NCI-H2029 (cell line): Measurements from ENCODE around the gene LDB2.

Source experiments
- DNase-seq: peaks from one replicate; lab custom pipeline; 2025; lab: John Stamatoyannopoulos, UW

Gene LDB2

DNA sequence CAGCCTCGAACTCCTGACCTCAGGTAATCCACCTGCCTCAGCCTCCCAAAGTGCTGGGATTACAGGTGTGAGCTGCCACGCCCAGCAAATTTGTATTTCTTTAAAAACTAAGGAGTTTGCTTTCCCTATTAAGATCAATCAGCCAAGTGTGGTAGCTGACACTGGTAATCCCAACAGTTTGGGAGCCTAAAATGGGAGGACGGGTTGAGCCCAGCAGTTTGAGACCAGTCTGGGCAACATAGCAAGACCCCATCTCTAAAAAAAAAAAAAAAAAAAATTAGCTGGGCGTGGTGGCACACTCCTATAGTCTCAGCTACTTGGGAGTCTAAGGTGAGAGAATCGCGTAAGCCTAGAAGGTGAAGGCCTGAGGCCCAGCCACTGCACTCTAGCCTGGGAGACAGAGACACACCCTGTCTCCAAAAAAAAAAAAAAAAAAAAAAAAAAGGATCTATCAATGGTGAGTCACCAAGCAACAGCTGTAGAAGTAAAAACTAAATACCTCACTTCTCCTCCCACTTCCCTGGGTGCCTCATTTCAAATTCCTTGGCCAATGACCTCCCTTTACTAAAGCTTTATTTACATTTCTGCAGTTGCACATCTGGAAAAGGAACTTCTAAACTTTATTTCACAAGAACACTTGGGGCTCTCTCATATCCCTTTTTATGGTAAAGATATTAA lies 54.5 kb downstream of the LDB2 start:
- DNase-seq = no peak

DNA sequence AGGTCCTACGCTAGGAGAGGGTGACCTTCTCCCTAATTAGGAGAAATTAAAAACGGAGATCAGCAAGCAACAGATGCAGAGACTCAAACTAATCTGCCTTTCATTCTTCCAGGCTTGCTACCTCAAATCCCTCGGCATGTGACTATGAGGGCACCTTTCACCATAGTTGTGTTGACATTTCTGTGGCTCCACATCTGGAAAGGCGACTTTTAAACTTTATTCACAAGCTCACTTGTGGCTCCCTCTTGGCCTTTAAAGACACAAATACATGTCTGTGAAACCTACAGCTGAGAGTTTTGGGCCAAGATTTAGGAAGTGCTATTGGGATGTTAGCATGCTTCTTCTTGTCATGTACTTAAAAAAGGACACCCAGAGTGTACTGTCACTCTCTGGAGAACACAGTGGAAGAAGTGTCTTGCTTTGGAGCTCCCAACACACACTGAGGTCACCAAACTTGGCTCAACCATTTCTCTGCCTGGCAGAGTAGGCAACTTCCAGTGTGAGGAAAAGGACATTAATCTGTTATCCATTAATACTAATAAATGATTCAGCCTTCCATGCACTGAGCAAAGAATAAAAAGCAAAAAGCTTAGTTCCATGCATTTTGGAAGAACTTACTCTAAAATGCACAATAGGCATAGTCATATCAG lies 60.1 kb downstream of the LDB2 start:
- DNase-seq = no peak

DNA sequence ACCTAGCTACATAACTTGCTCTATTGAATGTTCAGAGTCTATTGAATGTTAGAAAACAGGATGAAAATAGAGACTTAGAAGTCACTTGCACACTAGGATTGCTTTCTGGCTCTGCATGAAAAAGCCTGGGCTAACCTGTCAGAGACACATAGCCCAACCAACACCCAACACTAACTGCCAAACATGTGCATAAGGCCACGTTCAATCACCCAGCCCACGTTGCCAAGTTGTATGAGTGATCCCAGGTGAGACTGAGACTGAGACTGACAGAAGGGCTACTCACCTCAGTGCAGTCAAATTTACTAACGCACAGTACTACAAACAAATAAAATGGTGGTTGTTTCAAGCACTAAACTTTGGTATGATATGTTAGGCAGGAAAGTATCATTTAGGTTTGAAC lies 61.0 kb downstream of the LDB2 start:
- DNase-seq = no peak

DNA sequence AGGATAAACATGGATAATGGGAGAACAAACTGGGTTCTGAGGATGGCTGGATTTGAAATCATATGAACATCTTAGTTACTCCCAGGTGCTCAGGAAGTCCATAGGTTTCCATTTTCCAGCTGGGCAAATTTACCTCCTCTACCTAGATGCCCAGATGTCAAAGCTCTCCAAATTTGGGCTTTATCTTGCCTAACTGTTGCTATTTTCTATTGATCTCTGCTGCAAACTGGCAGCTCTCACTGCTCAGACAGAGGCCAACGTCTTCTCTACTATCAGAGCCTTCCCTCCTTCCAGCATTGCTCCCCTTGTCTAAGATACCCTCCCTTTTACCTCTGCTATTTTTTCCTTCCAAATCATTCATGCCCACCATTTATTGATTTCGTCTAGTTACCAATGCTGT lies 62.1 kb downstream of the LDB2 start:
- no peak for DNase-seq

DNA sequence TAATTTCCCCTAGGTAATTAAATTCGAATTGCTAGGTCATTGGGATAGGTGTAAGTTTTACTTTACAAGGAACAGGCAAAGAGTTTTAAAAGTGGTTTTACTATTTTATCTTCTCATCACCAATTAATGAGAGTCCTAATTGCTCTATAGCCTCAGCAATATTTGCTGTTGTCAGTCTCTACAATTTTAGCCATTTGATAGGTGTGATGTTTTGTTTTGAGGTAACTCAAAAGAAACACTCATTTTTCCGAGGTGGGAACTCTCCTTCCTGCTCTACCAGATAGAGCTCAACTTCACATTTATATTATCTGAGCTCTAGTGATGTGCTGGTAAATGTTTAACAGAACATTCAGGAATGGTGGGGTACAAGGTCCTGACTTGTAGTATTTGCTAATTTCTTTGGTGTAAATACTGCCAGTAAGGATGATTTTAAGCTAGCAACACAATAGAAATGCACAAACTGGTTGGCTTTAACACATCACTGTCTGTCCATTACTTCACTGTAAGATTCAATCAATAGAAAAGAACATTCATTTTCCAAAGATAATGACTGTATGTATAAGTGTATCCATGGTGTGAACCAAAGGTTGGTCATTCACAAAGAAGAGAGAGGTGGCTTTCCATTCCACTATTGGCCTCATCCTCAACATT lies 62.7 kb downstream of the LDB2 start:
- DNase-seq = no peak

DNA sequence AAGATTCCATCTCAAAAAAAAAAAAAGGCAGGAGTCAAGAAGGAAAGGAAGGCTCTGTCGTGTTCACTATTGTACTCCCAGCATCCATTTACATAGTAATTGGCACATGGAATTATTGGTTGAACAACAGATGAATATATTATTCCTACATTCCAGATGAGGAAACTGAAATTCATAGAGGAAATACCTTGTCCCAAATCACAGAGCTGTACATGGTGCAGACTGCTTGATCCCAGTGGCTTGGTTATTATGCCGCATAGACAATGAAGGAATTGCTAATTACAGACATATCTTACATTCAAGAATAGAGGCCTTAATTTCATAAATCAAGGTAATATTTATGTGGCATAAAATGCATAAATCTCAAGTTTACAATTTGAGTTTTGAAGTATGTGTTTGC lies 63.6 kb downstream of the LDB2 start:
- no peak for DNase-seq

DNA sequence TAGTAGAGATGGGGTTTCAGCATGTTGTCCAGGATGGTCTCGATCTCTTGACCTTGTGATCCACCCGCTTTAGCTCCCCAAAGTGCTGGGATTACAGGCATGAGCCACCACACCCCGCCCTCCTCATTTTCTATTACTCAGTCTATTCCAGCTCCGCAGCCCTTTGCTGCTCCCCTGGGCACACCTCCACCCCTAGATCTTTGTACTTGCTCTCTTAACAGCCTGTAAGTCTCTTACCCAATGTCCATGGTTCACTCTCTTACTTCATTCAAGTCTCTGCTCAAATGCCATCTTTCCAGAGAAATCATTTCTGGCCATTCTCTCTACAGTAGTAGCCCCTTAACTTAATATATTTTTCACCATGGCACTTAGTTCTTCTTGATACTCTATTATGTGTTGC lies 64.7 kb downstream of the LDB2 start:
- no peak for DNase-seq

DNA sequence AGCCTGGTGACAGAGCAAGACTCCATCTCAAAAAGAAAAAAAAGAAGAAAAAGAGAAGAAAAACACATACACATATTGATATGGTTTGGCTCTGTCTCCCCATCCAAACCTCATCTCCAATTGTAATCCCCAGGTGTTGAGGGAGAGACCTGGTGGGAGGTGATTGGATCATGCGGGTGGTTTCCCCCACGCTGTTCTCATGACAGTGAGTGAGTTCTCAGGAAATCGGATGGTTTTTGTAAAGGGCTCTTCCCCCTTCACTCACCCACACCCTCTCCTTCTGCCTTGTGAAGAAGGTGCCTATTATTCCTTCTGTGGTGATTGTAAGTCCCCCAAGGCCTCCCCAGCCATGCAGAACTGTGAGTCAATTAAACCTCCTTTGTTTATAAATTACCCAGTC lies 68.4 kb downstream of the LDB2 start:
- DNase-seq = no peak

DNA sequence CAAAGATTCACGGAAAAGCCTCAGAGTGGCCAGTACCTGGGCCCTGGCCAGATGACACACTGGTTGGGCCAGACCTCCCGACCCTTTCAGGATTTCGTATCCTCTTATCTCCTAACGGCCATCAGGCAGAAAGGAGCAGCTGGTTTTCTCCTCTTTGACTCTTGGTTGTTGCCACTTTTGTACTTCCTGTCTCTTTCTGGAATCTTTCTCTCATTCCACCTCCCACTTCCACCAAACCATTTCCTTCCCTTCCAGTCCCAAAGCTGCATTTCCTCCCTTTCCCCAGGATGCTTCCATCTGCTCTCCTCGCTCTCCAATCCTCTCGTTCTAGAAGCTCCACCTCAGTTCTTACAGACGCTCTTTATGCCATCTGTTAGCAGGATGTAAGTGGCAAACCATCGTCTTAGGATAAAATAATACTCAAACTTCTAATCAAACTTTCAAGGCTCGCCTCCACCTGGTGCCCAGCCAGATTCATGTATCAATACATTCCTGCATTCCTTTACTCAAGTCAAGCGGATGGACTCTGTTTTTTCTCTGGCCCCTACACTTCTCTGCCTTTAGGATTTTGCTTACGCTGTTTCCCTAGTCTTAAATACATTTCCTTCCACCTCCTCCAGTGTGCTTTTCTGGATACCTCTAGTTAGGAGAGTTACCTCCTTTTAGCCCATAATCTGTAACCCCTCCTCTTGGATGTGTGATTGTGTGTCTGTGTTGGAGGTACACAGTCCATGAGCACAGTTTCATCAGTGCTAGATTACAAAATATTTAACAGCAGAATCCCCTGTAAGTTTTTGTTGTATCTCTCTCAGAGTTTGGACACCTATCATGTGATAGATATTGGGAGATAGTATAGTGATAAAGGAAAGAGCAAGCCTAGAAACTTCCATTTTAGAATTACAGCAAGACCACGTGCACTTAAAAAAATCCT lies 70.4 kb downstream of the LDB2 start:
- DNase-seq = no peak

DNA sequence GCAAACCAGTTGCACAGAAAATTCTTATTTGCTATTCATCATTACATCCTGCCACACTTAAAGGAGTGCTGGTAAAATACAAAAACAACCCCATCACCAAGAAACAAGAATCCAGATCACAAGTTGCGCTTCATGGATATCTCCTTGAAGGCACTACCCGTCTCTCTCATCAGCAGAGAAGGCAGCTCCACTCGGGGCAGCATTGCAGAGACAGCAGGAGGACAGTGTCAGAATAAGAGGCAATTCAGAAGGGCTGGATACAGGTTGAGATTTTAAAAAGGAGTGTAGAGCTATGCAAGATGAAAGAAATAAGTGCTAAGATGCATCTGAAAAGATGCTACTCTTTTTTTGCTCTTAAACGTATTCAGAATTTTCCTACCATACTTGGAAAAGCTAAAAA lies 71.4 kb downstream of the LDB2 start:
- no peak for DNase-seq

DNA sequence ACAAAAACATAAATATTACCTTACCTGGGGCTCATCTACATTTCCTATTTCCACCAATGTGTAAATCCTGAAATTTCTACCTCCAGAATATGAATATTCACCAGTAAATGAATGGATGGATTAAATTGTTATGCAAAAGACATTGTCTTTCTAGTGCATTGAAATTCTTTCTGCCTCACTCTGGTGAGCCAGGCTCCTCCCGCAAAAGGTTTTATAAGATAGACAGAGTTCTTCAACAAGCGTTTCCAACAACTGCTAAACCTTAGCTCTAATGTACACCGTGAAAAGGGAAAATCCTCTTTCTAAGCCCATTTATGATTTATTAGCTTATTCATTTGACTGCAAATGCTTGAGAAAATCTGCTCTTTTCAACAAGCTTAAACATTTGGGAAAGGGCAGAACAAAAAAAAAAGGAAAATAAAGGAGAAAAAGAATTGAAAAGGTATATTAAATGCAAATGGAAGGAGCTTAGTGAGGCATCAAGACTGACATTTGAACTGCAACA lies 72.0 kb downstream of the LDB2 start:
- no peak for DNase-seq

DNA sequence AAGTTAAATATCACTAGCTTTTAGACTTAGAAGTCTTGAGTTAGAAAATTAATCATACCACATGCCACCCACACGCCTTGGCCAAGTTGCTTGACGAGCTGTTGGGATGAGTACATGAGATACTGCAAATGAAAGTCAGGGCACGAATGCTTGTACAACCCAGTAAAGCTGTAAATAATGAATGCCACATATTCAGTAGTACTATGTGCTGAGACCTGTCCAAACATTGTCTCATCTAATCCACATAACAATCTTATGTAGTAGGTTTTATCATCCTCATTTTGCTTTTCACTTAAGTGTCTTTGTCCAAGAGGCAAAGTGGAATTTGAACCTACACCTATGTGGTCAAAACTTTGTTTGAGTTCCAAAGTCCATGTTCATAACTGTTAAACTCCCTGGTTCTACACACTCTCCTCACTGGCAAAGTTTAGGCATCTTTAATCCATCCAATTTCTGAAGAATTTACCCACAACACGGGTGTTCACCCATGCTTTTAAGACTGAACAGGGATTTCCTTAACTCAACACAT lies 74.1 kb downstream of the LDB2 start:
- DNase-seq = no peak

DNA sequence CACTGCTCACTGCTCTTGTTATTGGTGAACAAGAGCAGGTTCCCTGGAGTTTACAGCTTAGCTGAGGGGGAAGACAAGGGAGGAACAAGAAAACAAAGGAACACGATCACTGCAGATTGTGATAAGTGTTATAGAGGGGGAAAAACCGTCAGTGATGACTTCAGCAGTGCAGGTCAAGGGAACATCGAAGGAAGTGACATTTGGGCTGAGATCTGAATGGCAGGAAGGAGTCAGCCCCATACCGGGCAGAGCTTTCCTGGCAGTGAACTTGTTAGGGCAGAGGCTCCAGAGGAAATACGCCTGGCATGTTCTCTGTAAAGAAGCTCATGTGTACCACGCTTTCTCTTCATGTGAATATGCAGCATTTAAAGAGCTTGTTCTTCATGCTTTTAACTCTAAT lies 78.1 kb downstream of the LDB2 start:
- DNase-seq = no peak

DNA sequence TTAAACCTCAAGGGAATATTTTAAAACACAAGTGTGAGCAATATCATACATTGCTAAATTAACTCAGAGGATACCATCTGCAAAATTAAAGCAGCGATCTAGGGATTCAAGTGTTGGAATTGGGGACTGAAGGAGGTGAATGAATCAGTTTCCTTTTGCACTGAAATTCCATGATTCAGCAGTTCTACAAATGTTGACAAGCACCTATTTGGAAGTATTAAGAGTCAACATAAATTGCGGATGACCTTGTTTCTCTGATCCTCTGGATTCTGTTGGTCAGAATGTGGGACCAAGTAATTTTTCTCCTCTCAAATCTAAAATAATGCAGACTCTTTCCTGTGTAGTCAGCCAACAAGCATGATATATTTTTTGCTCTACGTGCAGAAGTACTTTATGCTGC lies 78.8 kb downstream of the LDB2 start:
- no peak for DNase-seq

DNA sequence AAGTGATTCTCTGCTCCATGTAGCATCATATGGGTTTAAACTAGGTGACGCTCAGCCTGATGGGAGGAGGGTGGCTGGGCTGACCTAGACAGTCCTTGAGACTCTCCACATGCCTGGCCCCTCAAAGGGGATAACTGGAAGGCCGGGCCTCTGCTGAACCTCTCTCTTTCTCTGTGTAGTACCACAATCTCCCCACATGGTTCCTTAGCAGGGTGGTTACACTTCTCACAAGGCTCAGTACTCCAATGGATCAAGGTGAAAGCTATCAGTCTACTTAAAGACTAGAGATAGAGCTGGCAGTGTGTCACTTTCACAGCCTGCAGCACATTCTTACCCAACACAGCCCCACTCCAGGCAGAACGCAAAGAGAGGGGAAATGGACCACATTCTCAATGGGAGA lies 80.4 kb downstream of the LDB2 start:
- no peak for DNase-seq

DNA sequence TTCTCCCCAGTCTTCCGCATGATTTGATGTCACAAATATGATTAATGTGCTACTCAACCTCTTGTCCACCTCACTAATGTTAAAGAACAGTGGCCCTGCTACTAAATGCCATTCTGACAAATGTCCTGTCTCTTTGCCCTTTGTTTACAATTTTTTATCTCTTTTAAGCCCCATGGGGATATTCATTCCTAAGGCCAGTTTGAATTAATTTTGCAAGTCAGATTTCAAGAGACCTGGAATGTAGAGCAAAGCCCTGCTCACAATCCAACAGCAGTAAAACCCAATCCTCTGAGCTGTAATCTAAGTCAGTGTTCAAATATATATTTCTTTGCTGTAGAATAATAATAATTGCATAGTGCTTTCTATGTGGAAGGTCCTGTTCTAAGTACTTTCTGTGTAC lies 81.2 kb downstream of the LDB2 start:
- no peak for DNase-seq

DNA sequence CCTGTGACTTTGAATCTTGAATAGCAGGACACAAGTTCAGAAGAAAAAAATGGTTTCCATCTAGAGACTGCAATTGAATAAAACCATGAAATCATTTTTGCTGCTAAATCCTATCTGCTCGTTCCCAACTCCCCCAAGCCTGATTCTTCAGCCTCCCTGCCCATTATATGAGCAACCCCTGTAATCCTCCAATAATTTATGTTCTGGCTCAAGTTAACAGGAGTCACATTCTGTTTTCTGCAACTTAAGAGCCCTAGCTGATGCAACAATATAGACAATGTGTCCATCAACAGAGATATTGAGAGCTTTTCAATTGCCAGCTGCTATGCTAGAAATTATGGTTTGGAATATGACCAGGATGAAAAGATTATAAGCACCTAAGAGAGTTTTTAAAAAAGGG lies 84.1 kb downstream of the LDB2 start:
- no peak for DNase-seq

DNA sequence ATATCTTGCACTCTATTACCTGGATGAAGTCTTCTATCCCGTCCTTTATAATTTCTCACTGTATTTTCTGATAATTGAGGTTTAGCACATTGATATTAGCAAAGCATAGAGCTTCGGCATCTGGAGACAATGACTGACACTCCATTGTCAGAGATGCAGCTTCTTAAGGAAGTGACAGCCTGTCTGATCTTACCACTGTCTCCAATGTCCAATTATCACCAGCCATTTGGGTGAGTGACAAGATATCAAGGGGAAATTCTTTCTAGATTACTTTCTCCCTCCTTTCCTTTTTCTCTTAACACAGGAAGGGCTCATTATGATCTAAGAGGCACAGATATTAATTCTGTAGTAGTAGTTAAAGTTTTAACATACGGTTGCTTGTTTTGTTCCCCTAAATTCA lies 86.4 kb downstream of the LDB2 start:
- no peak for DNase-seq

DNA sequence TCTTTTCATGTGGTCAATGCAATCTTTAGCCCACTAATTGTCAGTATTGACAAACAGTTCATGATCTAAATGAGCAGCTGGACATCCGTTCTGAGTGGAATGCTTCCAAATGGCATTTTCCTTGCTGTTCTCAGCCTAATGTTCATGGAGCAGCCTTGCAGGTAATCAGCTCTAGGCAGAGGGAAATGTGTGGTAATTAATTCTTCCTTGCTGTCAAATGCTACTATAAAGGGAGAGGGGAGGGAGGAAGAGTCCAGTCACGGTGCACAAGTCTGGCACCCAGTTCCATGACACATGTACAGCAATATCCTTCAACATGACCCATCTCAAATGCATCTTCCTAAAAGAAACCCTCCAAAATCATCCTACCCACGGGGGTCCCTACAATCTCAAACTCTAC lies 88.5 kb downstream of the LDB2 start:
- DNase-seq = no peak

DNA sequence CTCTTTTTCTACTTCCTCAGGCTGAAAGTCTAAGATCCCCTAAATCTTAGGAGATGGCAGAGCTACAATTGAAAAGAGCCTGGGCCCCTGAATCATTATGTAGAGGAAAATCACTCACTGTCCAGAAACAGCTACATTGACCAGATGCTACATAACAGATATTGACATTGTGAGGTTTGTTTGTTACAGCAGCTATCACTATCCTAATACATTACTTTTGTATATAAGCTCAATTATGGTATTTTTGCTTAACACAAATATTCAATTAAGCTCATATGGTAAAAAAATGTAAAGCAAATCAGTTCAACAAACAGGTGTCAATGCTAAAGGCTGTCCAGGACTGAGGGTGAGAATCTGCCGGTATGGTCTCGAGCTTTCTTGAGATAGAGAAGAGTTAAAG lies 89.4 kb downstream of the LDB2 start:
- no peak for DNase-seq

DNA sequence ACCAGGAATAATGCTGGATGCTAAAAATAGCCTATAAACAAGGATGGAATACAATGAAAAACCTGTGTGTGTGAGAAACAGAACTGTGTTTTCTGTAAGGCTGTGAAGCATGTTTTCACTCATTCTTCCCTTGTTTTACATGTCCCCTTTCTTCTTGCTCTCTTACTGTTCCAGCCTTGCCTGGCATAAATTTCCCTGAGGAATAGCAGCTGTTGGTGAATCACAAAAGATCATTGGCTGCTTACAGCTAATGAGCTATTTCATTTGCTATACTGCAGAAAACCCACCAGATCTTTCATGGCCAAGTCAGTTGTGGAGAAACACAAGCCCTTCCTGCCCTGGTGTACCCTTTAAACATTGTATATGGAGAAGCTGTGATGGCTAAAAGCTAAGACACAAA lies 91.1 kb downstream of the LDB2 start:
- no peak for DNase-seq

DNA sequence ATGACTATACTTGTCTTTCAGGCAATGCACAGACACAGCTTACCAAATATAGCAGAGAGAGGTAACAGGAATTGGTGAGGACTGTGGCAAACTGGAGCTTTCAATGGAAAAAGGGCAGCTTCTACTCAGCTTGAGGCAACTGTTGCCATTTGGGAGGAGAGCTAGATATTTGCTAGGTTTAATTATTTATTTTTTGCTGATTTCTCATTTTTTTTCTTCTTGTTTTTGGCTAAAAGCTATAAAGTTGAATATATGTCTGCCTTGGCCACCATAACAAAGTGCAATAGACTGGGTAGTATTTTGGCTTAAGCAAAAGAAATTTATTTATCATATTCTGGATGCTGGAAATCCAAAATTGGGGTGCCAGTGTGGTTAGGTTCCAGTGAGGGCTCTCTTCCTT lies 93.9 kb downstream of the LDB2 start:
- no peak for DNase-seq
